NT2/D1 (cell line): ENCODE data around the gene OTOP2.
"Not testable (repeated sequence)": the region's sequence is repeated elsewhere in the genome, so short reads cannot be mapped to it uniquely, and the experiment has no call there.

Experiments used
- DNase-seq: peaks from one replicate; pipeline ENCODE4 v3.0.0-alpha.2; 2011; ENCODE audit warnings: low read depth, low spot score
- H3K27me3 ChIP-seq: 2 replicates; pipeline ENCODE4 v1.6.0; 2011; ENCODE audit warnings: mild to moderate bottlenecking; ENCODE audit not compliant: insufficient read length, insufficient read depth
- H3K36me3 ChIP-seq: 2 replicates; pipeline ENCODE4 v1.6.1; 2011; ENCODE audit warnings: mild to moderate bottlenecking, low read length, mixed read lengths; ENCODE audit not compliant: insufficient read depth, insufficient read length
- H3K4me1 ChIP-seq: 2 replicates; pipeline ENCODE4 v1.5.1; 2011; ENCODE audit not compliant: insufficient read depth, insufficient read length
- H3K4me3 ChIP-seq: 2 replicates; pipeline ENCODE4 v1.5.1; 2011; ENCODE audit warnings: low read depth; ENCODE audit not compliant: insufficient read length
- H3K9ac ChIP-seq: 2 replicates; pipeline ENCODE4 v1.6.0; 2011; ENCODE audit warnings: low read depth; ENCODE audit not compliant: insufficient read length
- H3K9me3 ChIP-seq: 2 replicates; pipeline ENCODE4 v1.5.1; 2011; ENCODE audit warnings: mild to moderate bottlenecking, low read length; ENCODE audit not compliant: insufficient read depth
- SUZ12 ChIP-seq: IDR thresholded peaks from 2 replicates; pipeline ENCODE4 v1.6.1; 2011; ENCODE audit not compliant: insufficient read length, insufficient read depth; ENCODE audit errors: extremely low read depth
- YY1 ChIP-seq: IDR thresholded peaks from 2 replicates; pipeline ENCODE4 v1.6.1; 2011; ENCODE audit not compliant: insufficient read length, insufficient read depth
- ZNF274 ChIP-seq: IDR thresholded peaks from 2 replicates; pipeline ENCODE4 v1.6.1; 2011; ENCODE audit warnings: mild to moderate bottlenecking, low read depth, low read length

OTOP2 gene

GRCh38 chr17:74903034-74903433, 21.0 kb upstream of the OTOP2 start:
- no peak for DNase-seq
- H3K36me3 ChIP-seq = no peaks in the 10 kb centered on the region
- H3K9me3 ChIP-seq = peaks cover 10% of the 10 kb centered on the region; the same call in 1 of the 2 replicates
- H3K4me3 ChIP-seq = no peak overlapping the region
- H3K4me1 ChIP-seq = peaks cover 7% of the 10 kb centered on the region
- TF ChIP-seq SUZ12 (no peak), ZNF274 (no peak), YY1 (no peak)
- H3K27me3 ChIP-seq = no peaks in the 10 kb centered on the region
- H3K9ac ChIP-seq = no peak overlapping the region

GRCh38 chr17:74903671-74904070, 20.4 kb upstream of the OTOP2 start:
- no peak overlapping the region for H3K9ac ChIP-seq
- no peaks in the 10 kb centered on the region for H3K27me3 ChIP-seq
- H3K9me3 ChIP-seq = peaks cover 10% of the 10 kb centered on the region; the same call in 1 of the 2 replicates
- no peaks in the 10 kb centered on the region for H3K36me3 ChIP-seq
- no peak overlapping the region for H3K4me3 ChIP-seq
- peaks cover 7% of the 10 kb centered on the region for H3K4me1 ChIP-seq
- no peak for TF ChIP-seq SUZ12
- no peak for TF ChIP-seq ZNF274
- no peak for TF ChIP-seq YY1
- DNase-seq = no peak

- Histone ChIP-seq H3K9ac (no peak overlapping the region), H3K27me3 (no peaks in the 10 kb centered on the region), H3K9me3 (peaks cover 10% of the 10 kb centered on the region; the same call in 1 of the 2 replicates), H3K36me3 (no peaks in the 10 kb centered on the region), H3K4me1 (peaks cover 7% of the 10 kb centered on the region), H3K4me3 (no peak overlapping the region)
- DNase-seq = no peak
- no peak for TF ChIP-seq ZNF274
- TF ChIP-seq YY1 = no peak
- TF ChIP-seq SUZ12 = no peak
Observed at GRCh38 chr17:74904687-74905409, 19.2 kb upstream of the OTOP2 start.

GRCh38 chr17:74906214-74906793, 17.8 kb upstream of the OTOP2 start:
- not testable (repeated sequence) for H3K27me3 ChIP-seq, H3K9me3 ChIP-seq, DNase-seq, H3K36me3 ChIP-seq, H3K9ac ChIP-seq, H3K4me1 ChIP-seq, H3K4me3 ChIP-seq

- H3K4me1 ChIP-seq = peaks cover 7% of the 10 kb centered on the region
- H3K27me3 ChIP-seq = no peaks in the 10 kb centered on the region
- DNase-seq = no peak
- no peak overlapping the region for H3K9ac ChIP-seq
- no peak overlapping the region for H3K4me3 ChIP-seq
- TF ChIP-seq YY1 = no peak
- TF ChIP-seq ZNF274 = no peak
- TF ChIP-seq SUZ12 = no peak
- H3K36me3 ChIP-seq = no peaks in the 10 kb centered on the region
- peaks cover 10% of the 10 kb centered on the region; the same call in 1 of the 2 replicates for H3K9me3 ChIP-seq
Observed at GRCh38 chr17:74907012-74907411, 17.1 kb upstream of the OTOP2 start.

- H3K4me3 ChIP-seq, H3K27me3 ChIP-seq, H3K4me1 ChIP-seq, H3K9me3 ChIP-seq, DNase-seq, H3K9ac ChIP-seq, H3K36me3 ChIP-seq: not testable (repeated sequence)
Observed at GRCh38 chr17:74909097-74909496, 15.0 kb upstream of the OTOP2 start.

- not testable (repeated sequence) for H3K4me3 ChIP-seq, H3K9ac ChIP-seq, H3K27me3 ChIP-seq, H3K36me3 ChIP-seq, DNase-seq, H3K9me3 ChIP-seq, H3K4me1 ChIP-seq
Observed at GRCh38 chr17:74911423-74911822, 12.7 kb upstream of the OTOP2 start.
